DMS53 treated with DMSO at 0.1 percent for 48 hours (cell line): ENCODE data around the gene HMX2.

Experiments used
- DNase-seq: peaks from one replicate; lab custom pipeline; 2025; ENCODE audit not compliant: unreplicated experiment; lab: John Stamatoyannopoulos, UW

Gene HMX2

DNA sequence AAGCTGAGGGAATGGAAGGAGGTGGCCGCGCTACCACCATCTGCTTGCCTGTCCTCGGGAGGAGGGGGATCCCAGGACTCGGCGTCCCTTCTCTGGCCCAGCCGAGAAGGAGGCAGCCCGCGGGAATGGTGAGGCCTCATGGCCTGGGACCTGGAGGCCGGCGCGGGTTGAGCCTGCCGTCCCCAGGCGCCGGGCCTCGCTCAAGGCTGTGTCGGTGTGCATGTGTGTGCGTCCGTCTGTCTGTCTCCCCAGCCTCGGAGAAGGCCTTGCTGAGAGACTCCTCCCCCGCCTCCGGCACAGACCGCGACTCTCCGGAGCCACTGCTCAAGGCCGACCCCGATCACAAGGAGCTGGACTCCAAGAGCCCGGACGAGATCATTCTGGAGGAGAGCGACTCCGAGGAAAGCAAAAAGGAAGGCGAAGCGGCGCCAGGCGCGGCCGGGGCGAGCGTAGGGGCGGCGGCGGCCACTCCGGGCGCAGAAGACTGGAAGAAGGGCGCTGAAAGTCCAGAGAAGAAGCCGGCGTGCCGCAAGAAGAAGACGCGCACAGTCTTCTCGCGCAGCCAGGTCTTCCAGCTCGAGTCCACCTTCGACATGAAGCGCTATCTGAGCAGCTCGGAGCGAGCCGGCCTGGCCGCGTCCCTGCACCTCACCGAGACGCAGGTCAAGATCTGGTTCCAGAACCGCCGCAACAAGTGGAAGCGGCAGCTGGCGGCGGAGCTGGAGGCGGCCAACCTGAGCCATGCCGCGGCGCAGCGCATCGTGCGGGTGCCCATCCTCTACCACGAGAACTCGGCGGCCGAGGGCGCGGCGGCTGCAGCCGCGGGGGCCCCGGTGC lies 10.9 kb upstream of the HMX2 start:
- DNase-seq = no peak

DNA sequence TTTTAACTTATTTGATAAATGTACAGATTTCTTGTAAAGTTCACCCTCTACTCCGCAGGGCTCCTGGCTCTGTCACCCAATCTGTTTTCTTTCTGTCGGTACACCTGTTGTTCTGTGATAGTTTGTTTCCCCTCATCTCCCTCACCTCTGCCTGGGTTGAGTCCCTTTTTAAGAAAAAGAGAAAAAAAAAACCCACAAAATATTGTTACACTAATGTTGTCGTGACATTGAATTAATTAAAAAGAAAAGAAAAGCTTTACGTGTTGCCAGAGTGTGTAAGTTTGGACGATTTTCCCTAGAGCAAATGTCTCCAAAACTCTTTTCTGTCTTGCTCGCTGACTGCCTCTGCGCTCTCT lies 8.8 kb upstream of the HMX2 start:
- DNase-seq = no peak

DNA sequence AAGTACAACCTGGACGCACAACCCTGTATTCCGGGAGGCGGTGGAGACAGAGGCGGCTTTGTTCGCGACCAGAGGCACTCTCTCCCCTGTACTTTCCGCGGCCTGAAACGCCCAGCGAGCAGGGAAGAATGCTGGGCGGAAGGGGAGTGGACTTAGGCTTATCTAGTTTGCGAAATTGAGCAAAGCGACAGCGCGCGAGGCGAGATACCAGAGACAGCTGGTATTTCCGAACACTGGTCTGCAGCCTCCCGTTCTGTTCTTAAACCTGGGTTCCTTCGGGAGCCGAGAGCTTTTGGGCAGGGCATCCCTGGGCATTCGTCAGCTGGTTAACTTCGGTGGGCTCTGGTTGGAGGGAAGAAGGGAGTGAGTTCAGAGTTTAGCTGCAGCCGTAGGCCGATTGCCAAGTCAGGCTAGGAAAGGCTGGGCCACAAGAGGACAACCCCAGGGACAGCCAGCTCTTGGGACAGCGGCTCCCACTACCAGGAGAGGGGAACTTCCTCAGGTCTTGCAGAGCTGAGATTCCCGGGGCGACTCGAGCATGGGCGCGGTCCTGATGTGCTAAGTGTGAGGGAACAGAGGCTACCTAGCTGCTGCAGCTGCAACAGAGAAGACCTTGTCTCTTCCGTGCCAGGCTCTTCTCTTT lies 8.3 kb upstream of the HMX2 start:
- no peak for DNase-seq

DNA sequence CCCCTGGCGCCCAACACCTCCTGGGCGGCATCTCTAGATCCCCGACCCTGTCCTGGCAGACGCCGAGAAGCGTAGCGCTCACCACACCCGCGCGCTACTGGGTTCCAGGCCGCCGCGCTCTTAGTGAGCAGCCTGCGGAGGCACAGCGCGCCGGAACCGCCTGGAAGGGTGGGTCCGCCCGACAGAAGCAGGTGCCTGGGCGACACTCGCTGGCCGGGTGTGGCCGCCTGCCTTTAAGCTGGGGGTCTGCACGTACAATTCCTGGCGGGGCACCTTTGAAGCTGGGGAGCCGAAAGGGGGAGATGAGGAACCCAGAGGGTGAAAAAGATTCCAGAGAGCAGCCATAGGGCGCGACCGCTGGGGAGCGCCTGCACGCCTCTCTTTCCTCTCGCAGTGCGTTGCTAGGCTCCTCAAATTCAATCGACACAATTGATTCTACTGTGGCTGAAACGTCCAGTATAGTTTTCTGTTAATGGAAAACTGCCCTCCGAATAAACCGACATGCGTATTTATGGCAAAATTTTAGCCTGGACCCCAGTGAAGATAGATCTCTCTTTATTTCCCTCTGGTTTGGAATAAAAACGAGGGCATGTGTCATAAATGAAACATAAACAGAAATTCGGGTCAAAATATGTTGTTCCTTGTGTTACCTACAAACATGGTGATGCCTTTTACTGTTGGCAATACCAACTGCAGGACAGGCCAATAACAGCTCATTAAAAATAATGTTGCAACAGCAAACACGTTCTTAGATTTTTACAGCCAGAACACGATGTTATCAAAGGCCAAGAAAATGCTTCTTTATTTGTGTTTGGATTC lies 7.6 kb upstream of the HMX2 start:
- DNase-seq = no peak

DNA sequence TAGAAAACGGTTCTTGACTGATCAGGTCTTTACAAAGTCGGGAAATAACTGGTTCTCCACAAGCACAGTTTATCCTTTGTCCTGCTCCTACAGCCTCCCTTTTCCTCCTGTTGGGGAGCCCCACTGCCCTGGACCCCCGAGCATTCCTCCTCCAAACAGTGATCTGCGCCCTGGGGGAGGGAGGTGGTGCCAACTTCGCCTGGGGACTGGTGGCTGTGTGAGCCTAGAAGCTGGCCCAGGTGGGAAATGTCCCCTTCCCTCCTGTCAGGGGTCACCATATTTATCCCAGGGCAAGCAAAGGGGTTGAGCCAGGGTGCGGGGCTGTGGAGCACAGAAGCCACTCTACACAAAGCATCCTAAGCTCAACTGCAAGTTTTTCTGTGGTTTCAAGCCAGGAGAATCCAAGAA lies 6.9 kb upstream of the HMX2 start:
- no peak for DNase-seq

DNA sequence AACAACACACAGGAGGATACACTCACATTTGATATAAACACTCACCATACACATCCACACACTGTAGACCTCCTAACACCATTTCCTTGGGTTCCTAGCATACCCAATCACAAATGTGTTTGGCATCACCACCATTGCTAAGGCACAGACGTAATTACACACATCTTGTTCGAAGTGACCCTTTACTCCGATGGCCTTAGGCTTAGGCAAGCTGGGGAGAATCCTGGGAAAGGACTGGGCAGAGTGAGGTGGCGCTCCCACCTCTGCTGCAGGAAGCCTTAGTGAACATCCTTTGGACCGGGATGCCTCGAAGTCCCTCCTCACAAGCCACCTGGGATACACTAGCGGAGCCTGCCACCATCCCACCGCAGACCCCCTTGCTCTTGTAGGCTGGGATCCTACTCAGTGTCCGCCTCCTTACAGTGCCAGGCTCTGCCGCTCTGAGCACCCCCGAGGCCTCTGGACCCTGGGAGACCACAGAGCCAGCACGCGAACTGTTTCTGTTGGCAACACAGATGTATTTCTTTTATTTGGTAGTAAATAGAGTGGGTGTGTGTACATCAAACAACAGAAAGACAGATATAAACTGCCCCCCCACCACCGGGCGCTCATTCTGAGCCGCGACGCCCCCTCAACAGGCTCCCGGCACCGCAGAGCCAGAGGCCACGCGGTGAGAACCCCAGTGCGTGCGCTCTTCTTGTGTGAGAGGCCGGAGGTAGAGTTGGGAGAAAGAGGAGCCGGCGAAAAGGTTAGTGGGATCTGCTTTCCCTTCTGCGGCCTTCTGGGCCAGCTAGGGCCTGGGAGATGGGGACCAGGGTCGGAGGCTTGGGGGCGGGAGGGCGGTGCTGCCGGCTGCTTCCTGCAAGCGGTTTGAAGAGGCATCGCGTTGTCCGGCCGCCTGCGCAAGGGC lies 5.9 kb upstream of the HMX2 start:
- DNase-seq = no peak

DNA sequence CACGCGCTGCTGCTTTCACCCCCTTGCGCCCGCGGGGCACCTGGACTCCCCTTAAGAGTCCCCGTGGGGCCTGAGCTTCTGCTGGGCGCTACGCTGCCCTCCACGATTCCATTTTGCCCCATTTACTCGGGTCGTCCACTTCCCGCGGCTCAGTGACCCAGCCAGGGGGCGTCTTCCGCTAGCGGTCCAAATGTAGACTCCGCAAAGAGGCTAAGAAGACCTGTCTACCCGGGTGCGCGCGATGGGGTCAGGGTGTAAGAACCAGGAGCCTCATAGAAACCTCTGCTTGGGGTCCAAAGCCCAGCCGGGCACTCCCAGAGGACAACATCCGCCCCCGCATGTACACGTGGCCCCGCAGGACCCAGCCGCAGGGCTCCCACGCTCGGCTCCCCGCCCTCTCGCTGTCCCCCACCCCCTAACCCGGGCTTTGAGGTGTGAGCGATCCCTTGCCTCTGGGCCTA lies 5.2 kb upstream of the HMX2 start:
- DNase-seq = no peak

DNA sequence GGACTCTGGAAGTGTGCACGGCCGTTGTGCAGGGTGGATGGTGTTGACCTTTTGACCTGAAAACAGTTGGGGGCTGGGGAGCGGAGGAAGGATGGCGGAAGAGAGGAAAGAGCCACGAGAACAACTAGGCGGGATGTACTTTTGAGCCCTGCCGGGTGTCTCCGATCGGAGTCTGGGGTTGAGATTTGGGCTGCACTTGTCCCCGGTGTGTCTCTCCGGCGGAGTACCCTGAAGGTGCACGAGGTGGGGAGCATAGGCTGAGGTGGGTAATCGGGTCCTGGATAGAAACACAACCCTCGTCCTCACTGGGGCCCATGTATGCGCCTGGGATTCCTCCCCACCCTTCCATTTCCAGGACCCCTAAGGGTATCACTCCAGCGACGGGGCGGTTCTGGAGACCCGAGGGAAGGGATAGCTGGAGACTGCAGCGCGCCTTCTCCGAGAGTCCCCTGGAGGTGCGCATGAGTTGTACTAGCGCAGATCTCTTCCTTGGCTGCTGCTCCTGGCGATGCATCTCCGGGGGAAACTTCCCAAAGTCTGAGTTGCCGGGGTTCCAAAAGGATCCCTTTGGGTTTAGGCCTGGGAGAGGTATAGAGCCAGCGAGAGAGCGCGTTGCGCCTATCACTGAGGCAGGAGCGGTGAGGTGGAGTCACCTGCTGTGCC lies 4.6 kb upstream of the HMX2 start:
- DNase-seq = no peak

DNA sequence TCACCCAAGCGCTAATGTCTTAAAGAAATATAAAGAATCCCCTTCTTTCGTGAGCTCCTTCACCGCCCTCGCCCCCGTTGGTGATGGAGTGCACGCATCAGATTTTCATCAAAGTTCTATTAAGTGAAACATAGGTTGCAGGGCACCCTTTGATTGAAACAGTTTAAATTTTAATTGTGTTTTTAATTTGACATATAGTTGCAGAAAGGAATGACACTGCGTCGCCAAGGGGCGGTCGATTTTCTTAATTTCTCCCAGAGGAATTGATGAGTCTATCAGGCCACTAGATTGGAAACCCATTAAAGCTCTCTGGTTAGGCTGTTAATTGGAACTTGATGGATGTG lies 4.1 kb upstream of the HMX2 start:
- no peak for DNase-seq

DNA sequence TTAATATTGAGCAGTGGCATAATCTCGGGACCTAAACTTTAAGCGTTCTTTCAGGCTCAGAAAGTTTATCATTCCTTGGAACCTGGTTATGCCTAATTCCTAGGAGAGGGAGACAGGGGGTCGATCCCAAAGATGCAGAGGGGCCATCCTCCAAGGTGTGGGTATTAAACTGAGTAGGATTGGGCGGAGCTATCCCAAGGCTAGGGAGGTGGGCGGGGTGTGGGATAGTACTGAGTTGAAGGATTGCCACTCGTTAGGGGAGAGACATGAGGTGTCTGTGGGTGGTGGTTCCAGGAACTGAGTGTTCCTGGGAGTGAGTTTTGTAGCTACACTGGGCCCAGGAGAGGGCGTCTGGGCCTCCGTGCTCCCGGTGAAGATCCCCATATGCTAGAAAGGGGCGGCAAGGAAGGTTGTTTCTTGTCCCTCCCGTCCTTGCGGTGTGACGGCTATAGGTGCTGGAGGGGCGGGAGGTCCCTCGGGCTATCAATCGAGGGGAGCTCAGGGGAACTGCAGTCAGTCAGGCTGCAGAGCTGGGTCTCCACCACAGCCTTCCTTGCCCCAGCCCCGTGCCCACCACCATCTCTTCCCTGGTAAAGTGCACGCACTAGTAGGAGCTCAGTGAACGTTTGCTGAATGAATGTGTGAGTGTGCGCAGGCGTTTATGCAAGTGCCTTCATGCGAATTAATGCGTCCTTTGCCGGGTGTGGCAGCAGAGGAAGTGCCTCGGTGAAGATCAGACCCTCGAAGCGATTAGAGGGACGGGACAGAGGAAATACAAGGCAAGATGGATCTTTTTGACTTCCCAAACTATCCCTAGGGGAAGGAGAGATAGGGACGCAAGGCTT lies 3.0 kb upstream of the HMX2 start:
- no peak for DNase-seq

DNA sequence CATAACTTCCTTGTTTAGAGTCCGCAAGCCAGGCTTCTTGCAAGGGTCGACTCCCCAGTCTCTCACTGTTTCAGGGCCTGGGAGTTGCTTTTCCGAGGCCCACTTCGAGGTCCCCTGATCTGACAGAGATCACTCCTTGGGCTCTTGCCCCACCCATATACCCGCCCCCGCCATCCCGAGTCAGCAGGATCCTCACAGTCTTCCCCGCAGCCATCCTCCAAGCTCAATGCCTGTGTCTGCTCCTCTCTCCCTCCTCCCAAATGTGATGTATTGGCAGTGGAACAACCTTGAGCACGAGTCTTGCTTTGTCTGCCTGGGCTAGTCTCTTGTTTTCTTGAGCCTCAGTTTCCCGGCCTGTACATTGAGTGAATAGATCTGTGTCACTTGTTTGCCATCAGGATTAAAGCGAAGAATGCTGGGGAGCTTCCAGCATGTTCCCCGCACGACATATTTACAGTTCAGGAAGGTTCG lies 2.4 kb upstream of the HMX2 start:
- DNase-seq = no peak

DNA sequence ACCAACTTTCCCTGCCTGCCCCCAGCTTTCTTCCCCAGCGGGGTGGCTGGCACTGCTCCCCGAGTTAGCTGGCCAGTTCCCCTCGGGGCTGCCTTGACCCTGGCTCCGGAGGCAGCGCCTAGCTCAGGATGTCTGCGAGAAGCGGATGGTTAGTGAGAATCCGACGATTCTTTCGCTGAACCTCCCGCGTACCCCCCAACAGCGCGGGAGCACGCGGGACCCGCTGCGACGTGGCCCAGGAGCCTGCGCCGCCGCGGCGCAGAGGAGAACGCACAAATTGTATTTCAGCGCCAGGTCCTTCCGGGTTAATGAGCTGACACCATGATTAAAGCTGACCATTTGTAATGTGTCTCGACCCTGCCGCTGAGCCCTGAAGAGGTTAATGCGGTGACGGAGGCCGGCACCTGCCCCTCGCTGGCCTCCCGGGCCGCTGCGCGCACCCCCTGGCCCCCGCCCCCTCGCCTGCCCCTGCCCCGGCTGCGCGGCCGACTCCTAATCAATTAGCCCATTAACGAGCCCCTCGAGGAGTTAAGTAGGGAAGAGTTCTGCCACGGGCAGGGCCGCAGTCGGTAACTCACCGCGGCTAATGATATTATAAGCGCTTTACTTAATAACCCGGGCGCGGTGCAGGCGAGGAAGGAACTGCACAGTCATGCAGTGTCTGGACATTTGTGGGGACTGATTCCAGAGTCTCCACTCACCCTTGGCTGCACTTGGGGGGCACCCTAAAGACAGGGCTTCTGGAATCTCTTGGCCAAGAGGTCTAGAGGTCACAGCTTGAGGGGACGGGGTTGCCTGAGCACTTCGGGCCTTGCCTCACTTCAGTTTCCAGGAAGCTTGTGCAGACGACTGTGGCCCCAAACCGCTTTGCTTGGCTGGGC lies 1.7 kb upstream of the HMX2 start:
- DNase-seq = no peak

DNA sequence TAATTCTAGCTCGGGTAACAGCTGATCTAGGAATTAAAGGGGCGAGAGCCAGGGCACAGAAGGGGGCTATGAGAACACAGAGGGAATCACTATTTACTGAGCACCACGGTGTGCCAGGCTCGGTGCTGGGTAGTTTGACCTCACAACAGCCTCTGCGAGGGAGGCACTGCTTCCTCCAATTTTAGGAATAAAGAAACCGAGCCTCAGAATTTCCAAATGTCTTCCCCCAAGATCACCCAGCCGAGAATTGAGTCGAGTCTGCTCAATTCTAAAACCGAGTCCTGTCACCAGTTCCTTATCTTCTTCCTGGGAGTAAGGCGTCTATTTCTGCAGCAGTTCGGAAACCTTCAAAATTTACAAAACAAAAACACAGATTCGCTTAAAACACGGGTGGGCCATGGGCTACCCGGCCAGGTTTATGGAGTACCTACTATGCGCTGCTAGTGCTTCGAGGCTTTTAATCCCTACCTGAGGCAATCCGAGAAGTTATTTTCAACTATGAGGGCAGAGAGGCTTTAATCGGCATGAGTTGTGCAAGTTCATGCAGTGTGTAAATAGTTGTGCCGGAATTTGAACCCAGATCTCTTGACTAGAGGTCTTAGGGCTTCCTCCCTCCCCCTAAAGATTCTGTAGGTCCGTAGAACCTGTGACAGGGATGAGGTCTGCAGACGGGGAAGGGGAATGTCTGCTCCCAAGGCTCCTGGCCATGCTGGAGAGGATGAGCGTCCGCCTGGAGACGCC lies 872 bp upstream of the HMX2 start:
- DNase-seq = no peak

DNA sequence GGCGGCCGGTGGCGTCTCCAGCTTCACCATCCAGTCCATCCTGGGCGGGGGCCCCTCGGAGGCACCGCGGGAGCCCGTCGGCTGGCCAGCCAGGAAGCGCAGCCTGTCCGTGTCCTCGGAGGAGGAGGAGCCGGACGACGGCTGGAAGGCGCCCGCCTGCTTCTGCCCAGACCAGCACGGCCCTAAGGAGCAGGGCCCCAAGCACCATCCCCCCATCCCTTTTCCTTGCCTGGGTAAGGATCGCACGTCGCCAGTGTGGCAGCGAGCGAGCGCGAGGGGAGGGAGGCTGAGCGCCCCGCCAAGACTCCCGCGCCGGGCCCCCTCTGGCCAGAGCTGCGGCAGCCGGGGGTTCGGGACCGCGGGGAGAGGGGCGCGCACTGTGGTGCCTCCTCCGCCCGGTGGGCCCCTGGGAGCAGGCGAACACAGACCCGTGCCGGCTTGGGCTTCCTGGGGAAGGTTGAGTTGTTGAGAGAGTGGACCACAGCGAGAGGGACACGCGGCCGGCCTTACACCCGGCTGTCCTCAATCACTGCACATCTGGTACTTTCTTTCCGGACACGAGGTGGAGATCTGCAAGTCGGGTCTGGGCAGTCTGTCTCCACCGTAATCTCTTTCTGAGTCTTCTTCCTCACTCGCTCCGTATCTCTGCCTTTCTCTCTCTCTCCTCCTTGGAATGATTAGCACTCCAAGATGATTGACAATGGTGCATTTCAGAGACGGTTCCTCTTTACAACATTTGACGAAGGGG lies 652 bp downstream of the HMX2 start:
- DNase-seq = no peak

DNA sequence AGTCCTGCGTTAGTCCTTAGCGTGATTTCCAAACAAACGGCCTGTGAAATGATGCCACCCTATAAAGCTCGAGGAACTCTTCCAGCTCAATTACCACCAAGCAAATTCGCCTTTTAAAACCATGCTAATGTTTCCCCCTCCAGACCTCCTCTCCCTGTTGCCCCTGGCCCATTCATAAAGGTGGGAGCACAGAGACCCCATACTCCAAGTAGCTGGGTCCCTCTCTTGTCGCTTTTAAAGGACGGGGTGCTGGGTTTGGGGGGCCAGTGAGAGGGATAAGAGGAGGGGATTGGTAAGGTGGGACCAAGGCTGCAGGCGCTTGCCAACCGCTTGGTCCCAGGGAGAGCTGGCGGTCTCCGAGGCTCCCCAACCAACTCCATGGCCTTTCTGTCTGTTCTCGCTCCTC lies 1.2 kb downstream of the HMX2 start:
- DNase-seq = no peak

DNA sequence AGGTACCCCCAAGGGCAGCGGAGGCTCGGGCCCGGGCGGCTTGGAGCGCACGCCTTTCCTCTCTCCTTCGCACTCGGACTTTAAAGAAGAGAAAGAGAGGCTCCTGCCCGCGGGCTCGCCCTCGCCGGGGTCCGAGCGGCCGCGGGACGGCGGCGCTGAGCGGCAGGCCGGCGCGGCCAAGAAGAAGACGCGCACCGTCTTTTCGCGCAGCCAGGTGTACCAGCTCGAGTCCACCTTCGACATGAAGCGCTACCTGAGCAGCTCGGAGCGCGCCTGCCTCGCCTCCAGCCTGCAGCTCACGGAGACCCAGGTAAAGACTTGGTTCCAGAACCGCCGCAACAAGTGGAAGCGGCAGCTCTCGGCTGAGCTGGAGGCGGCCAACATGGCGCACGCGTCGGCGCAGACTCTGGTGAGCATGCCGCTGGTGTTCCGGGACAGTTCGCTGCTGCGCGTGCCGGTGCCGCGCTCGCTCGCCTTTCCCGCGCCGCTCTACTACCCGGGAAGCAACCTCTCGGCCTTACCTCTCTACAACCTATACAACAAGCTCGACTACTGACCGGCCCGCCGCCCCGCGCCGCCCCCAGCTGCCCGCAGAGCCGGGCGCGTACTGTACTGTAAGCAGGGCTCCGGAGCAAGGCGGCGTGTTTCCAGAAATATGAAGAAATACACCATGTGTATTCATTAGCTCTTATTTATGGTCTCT lies 1.8 kb downstream of the HMX2 start:
- DNase-seq = peak; percentile 48
